GM18861 (cell line): Measurements from ENCODE around the gene C3orf70.
"Not testable (repeated sequence)": the region's sequence is repeated elsewhere in the genome, so short reads cannot be mapped to it uniquely, and the experiment has no call there.

Experiments used
- ATAC-seq: cut with Tn5 transposase; IDR thresholded peaks from one replicate; pipeline ENCODE4 v1.9.1; 2021; ENCODE audit not compliant: unreplicated experiment

Gene C3orf70

DNA sequence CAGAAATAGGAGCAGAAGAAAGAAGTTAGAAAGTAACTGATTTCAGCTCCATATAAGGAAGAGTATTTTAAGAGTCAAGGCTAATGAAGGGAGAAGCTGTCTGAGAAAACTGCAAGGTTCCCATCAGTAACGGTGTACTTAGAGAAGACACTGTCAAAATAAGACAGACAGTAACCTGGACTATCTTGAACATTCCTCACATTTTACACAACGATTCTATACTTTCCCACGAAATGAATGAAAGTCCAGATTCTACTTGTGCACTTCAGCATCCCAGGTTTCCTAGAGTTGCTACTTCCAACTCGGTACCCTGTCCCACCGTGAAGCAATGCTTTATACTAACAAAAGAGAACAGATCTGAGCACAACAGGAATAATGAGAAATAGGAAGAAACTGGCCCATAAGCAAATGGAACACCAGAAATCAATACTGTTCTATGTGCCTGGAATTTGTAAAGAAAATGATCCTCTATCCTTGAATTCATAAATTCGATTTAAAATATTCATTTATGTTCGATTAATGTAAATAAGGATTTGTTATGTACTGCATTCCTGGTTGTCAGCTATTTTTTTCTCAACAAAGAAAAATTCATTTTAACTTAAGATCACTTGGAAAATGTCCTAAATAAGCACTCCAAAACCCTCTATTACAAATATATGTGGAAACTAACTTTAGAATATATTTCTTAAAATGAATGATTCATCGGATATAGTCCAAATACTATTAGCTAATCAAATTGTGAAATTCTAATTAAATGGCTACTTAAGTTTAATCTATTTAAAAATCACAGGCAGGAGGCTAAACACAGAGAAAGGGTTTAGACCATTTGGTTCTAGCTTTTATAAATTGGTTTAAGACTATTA lies 1.5 kb downstream of the C3orf70 start:
- no peak for ATAC-seq

DNA sequence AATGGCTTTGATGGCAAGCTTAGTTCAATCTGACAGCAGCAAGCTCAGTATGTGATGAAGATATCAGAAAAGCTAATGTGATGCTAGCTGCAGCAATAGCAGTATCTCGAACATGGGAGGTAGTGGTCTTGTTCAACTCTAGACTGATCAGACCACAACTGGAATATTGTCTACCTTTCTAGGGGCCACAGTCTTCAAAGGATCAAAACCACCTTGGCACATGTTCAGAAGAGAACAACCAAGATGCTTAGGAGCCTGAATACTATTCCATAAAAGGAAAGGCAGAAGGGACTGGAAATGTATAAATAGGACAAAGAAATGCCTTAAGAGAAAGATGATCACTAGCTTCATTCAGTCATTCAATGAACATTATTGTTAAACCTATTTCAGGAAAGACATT lies 2.3 kb downstream of the C3orf70 start:
- ATAC-seq: no peak

DNA sequence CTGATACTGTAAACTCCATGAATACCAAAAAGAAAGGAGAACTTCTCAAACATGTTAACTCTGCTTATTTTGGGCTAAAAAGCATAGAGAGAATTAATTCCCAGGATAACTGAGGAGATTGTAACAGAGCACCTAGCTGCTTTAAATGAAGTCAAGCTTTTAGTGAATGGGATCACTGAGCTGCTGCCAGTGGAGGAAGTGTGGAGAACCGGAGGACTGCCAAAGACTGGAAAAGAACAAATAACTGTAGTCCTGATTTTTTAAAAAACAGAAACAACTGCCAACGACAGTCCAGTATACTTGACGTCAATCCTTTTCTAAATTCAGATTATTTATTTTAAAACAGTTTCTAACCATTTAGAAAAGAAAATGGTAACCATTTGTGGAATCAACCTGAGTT lies 3.3 kb downstream of the C3orf70 start:
- ATAC-seq: no peak

DNA sequence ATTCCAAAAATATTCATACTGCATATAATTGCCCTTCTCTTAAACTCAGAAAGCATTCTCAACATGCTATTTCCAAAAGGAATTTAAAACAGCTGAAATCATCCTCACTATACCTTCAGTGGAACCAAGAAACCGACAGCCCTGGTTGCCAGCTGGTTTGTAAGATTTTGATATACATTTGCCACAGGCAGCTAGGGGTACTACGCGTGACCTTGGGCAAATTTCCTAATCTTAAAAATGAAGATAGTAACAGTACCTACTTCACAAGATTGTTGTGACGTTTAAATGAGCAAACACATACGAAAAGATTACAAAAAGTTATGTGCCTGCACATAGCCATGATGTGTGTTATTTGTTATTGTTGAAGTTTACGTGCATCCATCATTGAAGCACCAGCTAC lies 7.3 kb downstream of the C3orf70 start:
- ATAC-seq: no peak

DNA sequence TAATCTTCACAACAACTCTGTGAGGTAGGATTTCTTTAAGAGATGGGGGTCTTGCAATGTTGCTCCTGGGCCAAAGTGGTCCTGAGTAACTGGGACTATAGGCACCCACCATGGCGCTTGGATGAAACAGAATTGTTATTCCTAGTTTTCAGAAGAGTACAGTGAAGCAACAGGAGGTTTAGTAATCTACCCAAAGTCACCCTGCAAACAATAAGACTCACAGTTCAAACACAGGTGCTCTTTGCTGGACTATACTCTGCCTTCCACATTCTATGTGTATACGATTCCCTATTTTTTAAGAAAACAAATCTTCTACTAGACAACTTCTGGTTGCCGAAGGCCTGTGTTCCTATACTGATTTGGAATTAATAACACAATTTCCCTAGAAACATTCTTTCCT lies 8.1 kb downstream of the C3orf70 start:
- no peak for ATAC-seq

DNA sequence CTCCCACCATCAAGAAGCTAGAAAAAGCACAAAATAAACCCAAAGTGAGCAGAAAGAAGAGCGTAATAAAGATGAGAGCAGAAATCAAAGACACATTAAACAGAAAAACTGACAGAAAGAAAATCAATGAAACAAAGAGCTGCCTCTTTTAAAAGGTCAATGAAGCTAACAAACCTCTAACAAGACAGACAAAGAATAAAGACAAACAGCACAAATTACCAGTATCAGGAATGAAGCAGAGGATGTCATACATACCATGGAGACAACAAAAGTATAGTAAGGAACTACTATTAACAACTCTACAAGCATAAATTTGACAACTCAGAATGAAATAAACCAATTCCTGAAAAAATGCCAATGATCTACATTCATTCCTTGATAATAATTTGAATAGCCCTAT lies 15.0 kb downstream of the C3orf70 start:
- ATAC-seq: no peak

DNA sequence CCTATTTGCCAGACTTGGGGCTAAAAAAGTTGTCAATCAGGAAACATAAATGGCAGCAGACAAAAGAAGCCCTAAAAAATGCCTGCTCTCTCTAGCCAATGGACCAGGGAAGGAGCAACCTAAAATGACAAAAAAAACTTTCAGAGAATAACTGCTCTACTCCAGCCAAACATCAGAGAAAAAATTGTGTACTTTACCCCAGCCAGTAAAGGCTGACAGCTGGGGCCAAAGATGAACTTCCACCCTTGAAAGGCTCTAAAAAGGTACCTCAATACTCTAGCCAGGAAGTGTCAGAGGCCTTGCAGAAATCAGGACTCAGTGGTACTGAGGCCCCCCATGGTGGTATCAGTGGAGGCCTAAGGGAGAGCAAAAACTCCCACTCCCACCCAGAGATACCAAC lies 18.4 kb downstream of the C3orf70 start:
- no peak for ATAC-seq

DNA sequence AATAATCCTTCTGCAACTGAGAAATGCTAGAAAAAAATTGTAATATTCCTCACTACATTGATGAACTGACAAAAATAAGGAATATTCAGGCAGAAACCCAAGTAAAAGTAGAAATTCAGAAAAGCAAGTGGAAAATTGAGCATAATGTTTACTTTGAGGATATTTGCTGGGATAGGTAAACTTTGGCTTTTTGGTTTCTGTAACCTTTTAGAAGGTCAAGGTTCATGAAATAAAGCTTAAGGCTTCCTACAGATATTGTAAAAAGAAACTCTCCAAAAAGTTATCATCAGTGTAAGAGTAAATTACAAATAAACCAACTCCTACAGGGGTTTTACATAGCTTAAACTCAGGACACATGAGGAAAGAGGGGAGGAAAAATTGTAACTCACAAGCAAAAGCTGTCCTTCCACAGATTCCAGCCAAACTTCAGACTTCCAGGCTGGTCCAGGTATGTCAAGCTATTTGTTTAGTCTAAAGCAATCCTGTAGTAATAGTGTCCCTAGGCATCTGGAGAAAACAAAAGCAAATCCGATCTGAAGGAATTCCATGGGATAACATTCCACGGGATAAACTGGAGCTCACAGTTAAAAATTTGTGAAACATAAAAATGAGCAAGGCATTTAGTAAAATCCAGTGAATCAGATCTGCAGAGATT lies 21.1 kb downstream of the C3orf70 start:
- ATAC-seq: no peak

DNA sequence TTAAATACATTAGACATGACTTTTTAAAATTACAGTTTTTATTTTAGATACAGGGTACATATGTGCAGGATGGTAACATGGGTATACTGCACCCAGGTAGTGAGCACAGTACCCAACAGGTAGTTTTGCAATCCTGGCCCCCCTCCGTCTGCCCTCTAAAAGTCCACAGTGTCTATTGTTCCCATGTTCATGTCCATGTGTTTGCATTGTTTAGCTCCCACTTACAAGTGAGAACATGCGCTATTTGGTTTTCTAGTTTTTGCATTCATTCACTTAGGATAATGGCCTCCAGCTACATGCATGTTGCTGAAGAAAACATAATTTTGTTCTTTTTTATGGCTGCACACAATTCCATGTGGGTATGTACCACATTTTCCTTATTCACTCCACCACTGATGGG lies 23.8 kb downstream of the C3orf70 start:
- no peak for ATAC-seq

DNA sequence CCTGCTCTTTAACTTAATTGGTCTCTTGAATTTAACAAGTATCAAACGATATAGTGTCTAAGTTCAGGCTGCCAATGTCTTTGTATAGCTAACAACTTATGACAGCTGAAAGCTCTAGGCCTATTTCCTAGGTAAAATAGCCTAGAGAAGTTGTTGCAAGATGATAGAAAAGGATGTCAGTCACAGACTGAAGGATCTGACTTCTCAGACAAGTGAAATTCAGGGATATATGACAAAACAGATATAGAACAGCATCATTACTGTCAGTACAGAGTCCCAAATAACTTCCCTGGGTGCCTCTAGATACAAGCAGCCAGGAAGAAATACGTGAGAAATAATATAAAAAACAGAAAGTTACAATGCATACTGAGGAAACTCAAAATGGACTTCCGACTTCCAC lies 26.7 kb downstream of the C3orf70 start:
- no peak for ATAC-seq

DNA sequence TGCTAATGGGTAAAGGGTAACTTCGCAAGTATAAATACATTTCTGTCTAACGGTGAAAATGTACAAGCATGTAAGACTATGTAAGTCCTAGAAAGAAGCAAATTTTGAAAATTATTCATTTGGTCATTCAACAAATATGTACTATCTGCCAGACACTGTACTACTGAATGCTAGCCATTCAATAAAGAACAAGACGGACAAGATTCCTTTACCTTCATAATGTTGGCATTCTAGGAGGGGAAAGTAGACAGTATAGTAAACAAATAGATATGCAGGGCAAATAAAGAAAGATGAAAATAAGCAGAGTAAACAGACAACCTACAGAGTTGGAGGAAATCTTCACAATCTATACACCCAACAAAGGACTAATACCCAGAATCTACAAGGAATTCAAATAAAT lies 32.7 kb downstream of the C3orf70 start:
- ATAC-seq: no peak

DNA sequence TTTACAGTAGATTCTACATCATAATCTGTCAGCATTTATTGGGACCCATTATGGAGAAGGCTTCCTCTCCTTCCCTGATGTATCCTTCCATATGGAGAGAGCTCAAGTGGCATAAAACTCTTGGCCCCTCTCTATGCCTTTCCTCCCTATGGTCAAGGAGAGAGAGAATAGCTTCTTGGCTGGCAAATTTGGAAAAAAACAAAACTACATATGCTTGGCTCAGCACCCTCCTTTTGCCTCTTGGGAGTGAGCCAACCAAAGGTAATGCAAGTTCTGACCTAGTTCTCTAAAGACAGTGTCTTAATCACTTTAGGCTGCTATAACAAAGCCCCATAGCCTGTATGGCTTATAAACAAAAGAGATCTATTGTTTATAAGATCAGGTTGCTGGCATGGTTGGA lies 37.5 kb downstream of the C3orf70 start:
- ATAC-seq: no peak

DNA sequence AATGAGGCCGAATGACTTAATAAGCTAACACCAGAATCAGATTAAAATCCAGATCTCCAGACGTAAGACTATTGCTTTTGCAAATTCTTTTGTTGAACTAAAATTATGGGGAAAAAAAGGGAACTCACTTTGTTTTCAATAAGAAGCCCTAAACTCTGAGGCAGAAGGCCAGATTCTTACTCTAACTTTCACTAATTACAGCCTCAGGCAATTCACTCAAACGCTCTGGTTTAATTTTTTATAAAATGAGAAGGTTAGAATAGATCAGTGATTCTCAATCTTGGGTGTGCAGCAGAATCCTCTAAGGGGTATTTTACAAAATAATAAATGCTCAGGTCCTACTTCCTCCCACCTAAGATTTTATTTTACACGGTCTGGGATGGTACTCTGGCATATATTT lies 38.1 kb downstream of the C3orf70 start:
- ATAC-seq: no peak

DNA sequence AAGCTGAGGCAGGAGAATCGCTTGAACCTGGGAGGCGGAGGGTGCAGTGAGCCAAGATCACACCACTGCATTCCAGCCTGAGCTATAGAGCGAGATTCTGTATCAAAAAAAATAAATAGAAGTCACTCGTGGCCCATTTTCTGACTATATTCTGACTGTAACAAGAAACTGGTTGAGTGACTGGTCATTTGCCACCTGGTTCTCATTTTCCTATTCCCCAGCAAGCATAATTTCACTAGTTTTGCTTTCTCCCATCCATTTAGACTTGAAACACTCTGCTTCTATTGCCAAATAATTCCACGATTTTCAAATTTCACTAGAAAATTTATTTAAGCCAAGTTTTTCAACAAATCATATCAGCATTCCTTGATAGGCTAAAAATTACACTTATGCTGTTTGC lies 40.7 kb downstream of the C3orf70 start:
- no peak for ATAC-seq

DNA sequence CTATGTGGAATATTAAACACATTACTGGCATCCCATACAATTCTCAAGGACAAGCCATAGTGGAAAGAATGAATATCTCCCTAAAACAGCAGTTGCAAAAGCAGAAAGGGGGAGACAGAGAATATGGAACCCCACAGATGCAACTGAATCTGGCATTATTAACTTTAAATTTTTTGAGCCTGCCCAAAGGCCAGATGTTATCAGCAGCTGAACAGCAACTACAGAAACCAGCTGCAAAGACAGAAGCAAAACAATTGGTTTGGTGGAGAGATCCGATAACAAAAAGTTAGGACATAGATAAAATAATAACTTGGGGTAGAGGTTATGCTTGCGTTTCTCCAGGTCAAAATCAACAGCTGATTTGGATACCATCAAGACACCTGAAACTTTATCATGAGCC lies 43.8 kb downstream of the C3orf70 start:
- not testable (repeated sequence) for ATAC-seq

DNA sequence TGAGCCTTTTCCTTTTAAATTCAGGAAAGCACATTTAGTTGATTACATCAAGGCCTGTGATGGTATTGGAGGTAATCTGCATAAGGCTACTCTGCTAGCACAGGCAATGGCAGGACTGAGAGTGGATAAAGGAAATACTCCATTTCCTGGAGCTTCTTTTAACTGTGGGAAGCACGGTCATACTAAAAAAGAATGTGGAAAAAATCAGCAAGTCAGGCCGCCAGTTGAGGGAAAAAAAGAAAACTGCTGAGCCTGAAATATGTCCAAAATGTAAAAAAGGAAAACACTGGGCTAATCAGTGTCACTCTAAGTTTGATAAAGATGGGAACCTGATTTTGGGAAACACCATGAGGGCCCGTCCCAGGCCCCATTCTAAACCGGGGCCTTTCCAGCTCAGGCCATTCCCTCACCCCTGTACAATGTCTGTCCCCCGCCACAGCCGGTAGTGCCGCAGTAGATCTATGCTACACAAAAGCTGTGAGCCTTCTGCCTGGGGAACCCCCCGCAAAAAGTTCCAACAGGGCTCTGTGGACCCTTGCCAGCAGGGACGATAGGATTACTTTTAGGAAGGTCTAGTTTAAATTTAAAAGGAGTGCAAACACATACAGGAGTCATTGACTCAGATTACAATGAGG lies 46.5 kb downstream of the C3orf70 start:
- ATAC-seq: not testable (repeated sequence)

DNA sequence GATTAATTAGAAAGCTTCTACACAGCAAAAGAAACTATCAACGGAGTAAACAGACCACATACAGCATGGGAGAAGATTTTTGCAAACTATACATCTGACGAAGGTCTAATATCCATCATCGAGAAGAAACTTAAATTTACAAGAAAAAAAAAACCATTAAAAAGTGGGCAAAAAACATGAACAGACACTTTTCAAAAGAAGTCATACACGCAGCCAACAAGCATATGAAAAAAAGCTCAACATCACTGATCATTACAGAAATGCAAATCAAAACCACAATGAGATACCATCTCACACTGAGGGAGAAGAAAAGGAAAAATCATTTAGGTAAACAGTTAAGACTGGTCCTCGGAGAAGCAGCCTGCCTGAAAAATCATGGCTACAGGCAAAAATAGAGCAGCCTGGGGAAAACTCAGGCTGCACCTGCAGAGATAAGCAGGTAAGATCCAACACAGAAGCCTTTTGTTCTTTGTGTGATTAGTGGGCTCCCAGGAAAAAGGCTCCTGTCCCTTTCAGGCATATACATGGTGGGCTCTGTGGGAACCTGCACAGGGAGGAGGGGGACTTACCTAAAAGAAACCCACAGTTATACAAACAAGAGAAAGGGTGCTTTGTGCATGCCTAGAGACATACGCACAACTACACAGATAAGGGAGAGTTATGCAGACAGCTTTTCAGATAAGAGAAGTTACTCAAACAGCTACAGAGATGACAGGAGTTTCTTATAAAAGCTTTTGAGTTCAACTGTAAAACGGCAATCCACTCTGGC lies 49.3 kb downstream of the C3orf70 start:
- no peak for ATAC-seq

DNA sequence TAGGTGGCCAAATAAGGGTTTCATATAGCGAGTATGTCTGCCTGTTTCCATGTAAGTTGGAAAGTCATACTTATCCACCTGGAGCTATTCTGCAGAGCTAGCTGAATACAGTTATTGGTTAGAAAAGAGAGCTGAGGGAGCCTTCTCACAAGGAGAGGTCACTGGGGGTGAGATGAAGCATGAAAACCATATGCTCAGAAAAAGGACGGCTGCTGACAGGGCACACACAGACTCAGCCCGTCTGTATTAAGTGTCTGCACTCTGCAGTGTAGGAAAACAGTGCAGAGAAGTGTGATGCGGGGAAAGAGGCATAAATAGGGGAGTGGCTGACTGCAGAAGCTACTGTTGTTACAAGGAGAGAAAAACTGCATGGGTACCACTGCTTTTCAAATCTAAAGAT lies 58.2 kb downstream of the C3orf70 start:
- ATAC-seq: no peak

DNA sequence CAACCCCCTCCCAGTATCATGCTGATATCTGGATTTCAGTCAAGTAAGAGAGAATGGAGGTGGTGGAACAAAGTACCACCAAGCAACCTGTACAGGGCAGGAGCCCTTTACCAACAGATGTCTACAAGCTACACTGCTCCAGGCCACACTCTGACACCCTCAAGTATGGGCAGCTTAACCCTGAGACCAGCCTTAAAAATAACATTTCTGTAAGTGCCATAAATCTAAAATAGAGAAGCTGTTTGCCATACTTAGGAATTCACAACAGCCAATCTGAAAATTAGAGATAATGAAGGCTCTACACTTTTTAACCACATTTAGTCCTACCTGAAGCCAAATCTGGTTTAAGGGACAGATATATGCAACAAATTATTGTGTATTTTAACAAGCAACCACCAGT lies 59.7 kb downstream of the C3orf70 start:
- no peak for ATAC-seq

DNA sequence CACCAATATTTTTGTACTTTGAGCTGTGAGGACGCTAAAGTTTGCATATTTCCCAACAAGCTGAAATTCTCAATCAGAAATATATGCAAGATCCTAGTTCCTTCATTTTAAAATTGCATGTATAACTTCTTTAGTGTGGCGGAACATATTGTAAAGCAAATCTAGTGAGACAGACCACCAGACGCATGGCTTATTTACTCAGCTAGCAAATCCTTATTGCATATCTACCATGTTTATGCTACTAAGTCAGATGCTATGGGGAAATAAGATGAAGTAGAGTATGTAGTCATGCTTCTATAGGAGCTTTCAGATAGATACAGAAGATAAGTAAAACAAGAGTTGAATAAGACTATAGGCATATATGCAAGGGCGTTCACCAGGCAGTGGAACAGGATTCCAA lies 62.0 kb downstream of the C3orf70 start:
- ATAC-seq: no peak

DNA sequence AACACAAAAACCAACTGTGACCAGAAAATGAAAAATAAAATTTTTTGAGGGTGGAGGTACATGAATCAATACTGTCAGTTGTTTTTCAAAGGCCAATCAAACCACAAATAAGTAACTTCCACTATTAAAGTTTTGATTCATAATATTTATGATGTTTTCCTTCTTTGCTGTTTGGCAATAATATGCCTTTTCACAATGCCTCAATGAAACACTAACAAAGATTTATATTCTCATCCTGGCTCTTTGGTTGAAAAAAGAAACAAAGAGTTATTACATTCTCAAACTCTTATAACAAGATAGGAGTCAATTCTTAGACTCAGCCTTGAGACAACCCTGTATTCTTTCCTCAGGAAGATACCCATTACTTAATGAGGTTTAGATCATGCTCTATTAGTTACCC lies 63.1 kb downstream of the C3orf70 start:
- ATAC-seq: no peak
